CD8-positive, alpha-beta memory T cell (primary cell): ENCODE results near the gene ANKRD52. TPM values are rescaled to one million over a fixed set of nuclear protein-coding genes. Genes with fewer than 3 reads are reported as not detected.

Experiments used
- CTCF ChIA-PET: fragments of 350-600 bp; sonication (Branson Sonifier 250); formaldehyde crosslinking; loops from one replicate; lab custom pipeline; 2021; ENCODE audit warnings: antibody characterized with exemption; lab: Charles Lee
- POLR2A ChIA-PET: fragments of 350-600 bp; sonication (Branson Sonifier 250); formaldehyde crosslinking; loops from one replicate; lab custom pipeline; 2021; ENCODE audit warnings: antibody characterized with exemption; lab: Charles Lee
- DNase-seq, 5 donors: peaks; one replicate each; pipeline versions ENCODE4 v3.0.0 to v3.0.0-alpha.2; 2020 to 2022; ENCODE audit warnings: mixed read lengths in 1 of 5
- H3K27ac ChIP-seq: one replicate; pipeline ENCODE4 v1.7.0; 2013; ENCODE audit warnings: low read depth, mild to moderate bottlenecking, low read length, moderate library complexity
- H3K27me3 ChIP-seq: 2 replicates; pipeline ENCODE4 v1.7.0; 2013; ENCODE audit warnings: low read length, mild to moderate bottlenecking; ENCODE audit not compliant: insufficient read depth, poor library complexity, severe bottlenecking
- H3K36me3 ChIP-seq: 2 replicates; pipeline ENCODE4 v1.7.0; 2013; ENCODE audit warnings: mild to moderate bottlenecking, low read length, moderate library complexity; ENCODE audit not compliant: insufficient read depth
- H3K4me1 ChIP-seq: 2 replicates; pipeline ENCODE4 v1.7.0; 2013; ENCODE audit warnings: mild to moderate bottlenecking, low read length, moderate library complexity; ENCODE audit not compliant: insufficient read depth
- H3K4me3 ChIP-seq: 2 replicates; pipeline ENCODE4 v1.7.0; 2013; ENCODE audit warnings: mild to moderate bottlenecking, low read length
- H3K9me3 ChIP-seq: 2 replicates; pipeline ENCODE4 v1.7.0; 2013; ENCODE audit warnings: mild to moderate bottlenecking, low read length
- H3K27ac Mint-ChIP-seq, 8 donors: one replicate each; pipeline ENCODE4 v1.8.0; 2020 to 2021; ENCODE audit warnings: mixed read lengths in 8 of 8, mild to moderate bottlenecking in 6 of 8, inconsistent platforms in 3 of 8, moderate library complexity in 3 of 8
- H3K27me3 Mint-ChIP-seq, 2 donors: one replicate each; pipeline ENCODE4 v1.8.0; 2020 to 2021; ENCODE audit warnings: mixed read lengths in 2 of 2, mild to moderate bottlenecking in 1 of 2, moderate library complexity in 1 of 2
- H3K36me3 Mint-ChIP-seq, 3 donors: one replicate each; pipeline ENCODE4 v1.8.0; 2020 to 2021; ENCODE audit warnings: mixed read lengths in 3 of 3, inconsistent platforms in 1 of 3, mild to moderate bottlenecking in 1 of 3
- H3K4me1 Mint-ChIP-seq, 3 donors: one replicate each; pipeline ENCODE4 v1.8.0; 2020 to 2021; ENCODE audit warnings: mixed read lengths in 3 of 3, inconsistent platforms in 1 of 3, mild to moderate bottlenecking in 1 of 3
- H3K4me3 Mint-ChIP-seq, 7 donors: one replicate each; pipeline ENCODE4 v1.8.0; 2020 to 2021; ENCODE audit warnings: mixed read lengths in 7 of 7, mild to moderate bottlenecking in 6 of 7, moderate library complexity in 4 of 7, inconsistent platforms in 2 of 7
- H3K9me3 Mint-ChIP-seq, 5 donors: one replicate each; pipeline ENCODE4 v1.8.0; 2020 to 2022; ENCODE audit warnings: mixed read lengths in 5 of 5, mild to moderate bottlenecking in 3 of 5, moderate library complexity in 2 of 5, inconsistent platforms in 1 of 5
- polyA plus RNA-seq: library from polyadenylated mRNA; unstranded; fragments of 300-500 nt; fragmentation: Illumina TruSeq; gene quantifications from one replicate; pipeline ENCODE4 v1.2.3, GENCODE V29; 2021
- total RNA-seq, 2 experiments: library from RNA; stranded (reverse); gene quantifications; one replicate each; pipeline ENCODE4 v1.2.3, GENCODE V29; 2021

The ANKRD52 gene
- total and polyA plus RNA-seq, 3 experiments from 2014 or later: 16.1 to 69.9 (median 67.0) TPM

- peaks cover 44% of the 10 kb centered on the region for H3K4me1 ChIP-seq
- H3K27me3 ChIP-seq: no peaks in the 10 kb centered on the region
- Mint-ChIP-seq H3K36me3 (peaks cover 0 to 27% (median 4%) of the 10 kb centered on the region in 3 donors), H3K4me3 (peak overlapping the region; percentile 94 to 98 (median 95)), H3K27me3 (no peaks in the 10 kb centered on the region), H3K27ac (peak overlapping the region; percentile 93 to 99 (median 98)), H3K9me3 (no peaks in the 10 kb centered on the region), H3K4me1 (peaks cover 47 to 67% (median 63%) of the 10 kb centered on the region in 3 donors)
- ChIA-PET CTCF (interaction anchor here (0.6 to 2.1 kb wide), 6 partner anchors 12 to 181 kb away, joined by 3 to 8 read pairs (median 4); partner anchors contain the start of genes SMARCC2, STAT2 and ZC3H10), POLR2A (interaction anchor here (0.7 to 2.1 kb wide), 8 partner anchors 11 to 195 kb away, joined by 3 to 6 read pairs (median 4); partner anchors contain the start of genes CNPY2, IL23A, PA2G4 and STAT2)
- peak overlapping the region; percentile 90 for H3K27ac ChIP-seq
- DNase-seq: peak in 4 of 5 donors; percentile 1 to 52 (median 36)
- peaks cover 7% of the 10 kb centered on the region for H3K36me3 ChIP-seq
- peak overlapping the region; percentile 85 for H3K4me3 ChIP-seq
- H3K9me3 ChIP-seq: no peaks in the 10 kb centered on the region
Observed at GRCh38 chr12:56299308-56299852, 41.2 kb upstream of the ANKRD52 start.

- Mint-ChIP-seq H3K36me3 (peaks cover 0 to 29% (median 4%) of the 10 kb centered on the region in 3 donors), H3K27me3 (no peaks in the 10 kb centered on the region), H3K4me3 (peak overlapping the region; percentile 94 to 98 (median 95)), H3K9me3 (no peaks in the 10 kb centered on the region), H3K4me1 (peaks cover 49 to 71% (median 67%) of the 10 kb centered on the region in 3 donors), H3K27ac (peak overlapping the region; percentile 93 to 99 (median 98))
- ChIA-PET CTCF (interaction anchor here (0.8 to 2.1 kb wide), 8 partner anchors 11 to 181 kb away, joined by 3 to 6 read pairs (median 4); partner anchors contain the start of genes ANKRD52, STAT2 and ZC3H10), POLR2A (interaction anchor here (1.0 to 2.1 kb wide), 5 partner anchors 12 to 181 kb away, joined by 3 to 6 read pairs (median 5); partner anchors contain the start of genes CNPY2, IL23A, STAT2 and ZC3H10)
- peak overlapping the region; percentile 85 for H3K4me3 ChIP-seq
- H3K27ac ChIP-seq: peak overlapping the region; percentile 90
- H3K36me3 ChIP-seq: peaks cover 7% of the 10 kb centered on the region
- DNase-seq: no peak
- H3K27me3 ChIP-seq: no peaks in the 10 kb centered on the region
- H3K9me3 ChIP-seq: no peaks in the 10 kb centered on the region
- H3K4me1 ChIP-seq: peaks cover 44% of the 10 kb centered on the region
Observed at GRCh38 chr12:56298828-56299227, 40.6 kb upstream of the ANKRD52 start.

DNA sequence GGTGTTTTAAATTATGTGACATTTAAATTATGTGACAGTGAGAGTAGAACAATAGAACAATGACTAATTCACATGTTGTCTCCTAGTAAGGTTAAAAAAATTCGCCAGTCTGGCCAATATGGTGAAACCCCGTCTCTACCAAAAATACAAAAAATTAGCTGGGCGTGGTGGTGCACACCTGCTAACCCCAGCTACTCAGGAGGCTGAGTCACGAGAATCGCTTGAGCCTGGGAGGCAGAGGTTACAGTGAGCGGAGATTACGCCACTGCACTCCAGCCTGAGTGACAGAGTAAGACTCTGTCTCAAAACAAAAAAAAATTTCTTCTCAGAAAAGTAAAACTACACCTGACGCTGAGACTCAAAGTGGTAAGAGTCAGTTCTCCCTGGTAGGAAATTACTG is 39.2 kb upstream of the ANKRD52 start:
- Histone ChIP-seq H3K4me3 (no peak overlapping the region), H3K36me3 (peaks cover 7% of the 10 kb centered on the region), H3K27ac (no peak overlapping the region), H3K4me1 (peaks cover 40% of the 10 kb centered on the region), H3K9me3 (no peaks in the 10 kb centered on the region), H3K27me3 (no peaks in the 10 kb centered on the region)
- no peak for DNase-seq
- peaks cover 0 to 34% (median 4%) of the 10 kb centered on the region in 3 donors for H3K36me3 Mint-ChIP-seq
- peak overlapping the region; percentile 17 to 93 (median 64) for H3K27ac Mint-ChIP-seq
- H3K27me3 Mint-ChIP-seq: no peaks in the 10 kb centered on the region
- ChIA-PET POLR2A (interaction anchor here (0.6 to 1.1 kb wide), 2 partner anchors 11 to 52 kb away, joined by 3 to 6 read pairs; no protein-coding TSS in a partner anchor), CTCF (interaction anchor here (0.6 to 2.1 kb wide), 5 partner anchors 12 to 167 kb away, joined by 3 to 6 read pairs (median 3); partner anchors contain the start of genes COQ10A and STAT2)
- peaks cover 53 to 77% (median 71%) of the 10 kb centered on the region in 3 donors for H3K4me1 Mint-ChIP-seq
- H3K9me3 Mint-ChIP-seq: no peaks in the 10 kb centered on the region
- peak overlapping the region in 3 of 7 donors; percentile 35 to 77 (median 51) for H3K4me3 Mint-ChIP-seq

DNA sequence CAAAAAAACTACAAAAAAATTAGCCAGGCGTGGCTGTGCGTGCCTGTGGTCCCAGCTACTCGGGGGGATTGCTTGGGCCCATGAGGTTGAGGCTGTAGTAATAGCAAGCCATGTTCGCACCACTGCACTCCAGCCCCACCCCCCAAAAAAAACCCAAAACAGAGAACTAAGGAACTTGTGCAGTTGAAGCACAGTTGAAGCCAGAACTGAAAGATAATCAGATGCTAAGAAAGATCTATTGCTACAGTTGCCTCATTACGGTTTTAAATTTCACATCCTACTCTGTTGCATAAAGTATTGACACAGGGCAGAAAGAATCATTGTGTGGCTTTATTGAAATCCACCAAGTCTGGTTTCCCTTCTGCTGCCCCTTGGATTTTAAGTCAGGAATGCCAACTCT is 38.1 kb upstream of the ANKRD52 start:
- H3K36me3 ChIP-seq: peaks cover 11% of the 10 kb centered on the region
- no peak overlapping the region for H3K4me3 ChIP-seq
- ChIA-PET POLR2A (no interaction called here), CTCF (interaction anchor here (1.0 kb wide), 1 partner anchor 168 kb away, joined by 3 read pairs; no protein-coding TSS in a partner anchor)
- Mint-ChIP-seq H3K27me3 (no peaks in the 10 kb centered on the region), H3K4me3 (no peak overlapping the region), H3K27ac (peak overlapping the region; percentile 48 to 93 (median 68)), H3K36me3 (peaks cover 0 to 40% (median 4%) of the 10 kb centered on the region in 3 donors), H3K4me1 (peaks cover 51 to 75% (median 65%) of the 10 kb centered on the region in 3 donors), H3K9me3 (no peaks in the 10 kb centered on the region)
- H3K4me1 ChIP-seq: peaks cover 43% of the 10 kb centered on the region
- no peaks in the 10 kb centered on the region for H3K27me3 ChIP-seq
- no peak for DNase-seq
- no peak overlapping the region for H3K27ac ChIP-seq
- H3K9me3 ChIP-seq: no peaks in the 10 kb centered on the region

DNA sequence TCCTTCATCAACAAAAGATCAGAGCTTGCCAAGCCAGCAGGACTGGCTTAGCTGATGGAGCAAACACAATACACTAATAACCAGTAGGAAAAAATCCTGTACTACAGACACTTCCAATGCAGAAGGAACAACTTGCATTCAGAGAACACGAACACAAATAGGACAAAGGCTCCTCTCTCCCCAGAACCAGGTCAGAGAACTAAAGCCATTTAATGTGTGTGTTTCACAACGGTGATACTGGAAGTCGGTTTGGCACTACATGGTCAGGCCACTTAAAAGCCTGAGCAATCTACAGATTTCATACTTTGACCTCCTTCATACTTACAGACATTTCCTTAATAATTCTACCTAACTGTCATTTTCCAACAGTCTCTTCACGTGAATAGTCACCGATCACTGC is 35.6 kb upstream of the ANKRD52 start:
- peak overlapping the region in 1 of 8 donors; percentile 24 for H3K27ac Mint-ChIP-seq
- H3K4me3 Mint-ChIP-seq: no peak overlapping the region
- H3K36me3 Mint-ChIP-seq: peaks cover 0 to 48% (median 6%) of the 10 kb centered on the region in 3 donors
- DNase-seq: no peak
- Histone ChIP-seq H3K27me3 (no peaks in the 10 kb centered on the region), H3K4me1 (peaks cover 35% of the 10 kb centered on the region), H3K27ac (no peak overlapping the region), H3K9me3 (no peaks in the 10 kb centered on the region), H3K36me3 (peaks cover 13% of the 10 kb centered on the region), H3K4me3 (no peak overlapping the region)
- ChIA-PET POLR2A (no interaction called here), CTCF (no interaction called here)
- no peaks in the 10 kb centered on the region for H3K9me3 Mint-ChIP-seq
- H3K4me1 Mint-ChIP-seq: peaks cover 40 to 68% (median 50%) of the 10 kb centered on the region in 3 donors
- no peaks in the 10 kb centered on the region for H3K27me3 Mint-ChIP-seq

DNA sequence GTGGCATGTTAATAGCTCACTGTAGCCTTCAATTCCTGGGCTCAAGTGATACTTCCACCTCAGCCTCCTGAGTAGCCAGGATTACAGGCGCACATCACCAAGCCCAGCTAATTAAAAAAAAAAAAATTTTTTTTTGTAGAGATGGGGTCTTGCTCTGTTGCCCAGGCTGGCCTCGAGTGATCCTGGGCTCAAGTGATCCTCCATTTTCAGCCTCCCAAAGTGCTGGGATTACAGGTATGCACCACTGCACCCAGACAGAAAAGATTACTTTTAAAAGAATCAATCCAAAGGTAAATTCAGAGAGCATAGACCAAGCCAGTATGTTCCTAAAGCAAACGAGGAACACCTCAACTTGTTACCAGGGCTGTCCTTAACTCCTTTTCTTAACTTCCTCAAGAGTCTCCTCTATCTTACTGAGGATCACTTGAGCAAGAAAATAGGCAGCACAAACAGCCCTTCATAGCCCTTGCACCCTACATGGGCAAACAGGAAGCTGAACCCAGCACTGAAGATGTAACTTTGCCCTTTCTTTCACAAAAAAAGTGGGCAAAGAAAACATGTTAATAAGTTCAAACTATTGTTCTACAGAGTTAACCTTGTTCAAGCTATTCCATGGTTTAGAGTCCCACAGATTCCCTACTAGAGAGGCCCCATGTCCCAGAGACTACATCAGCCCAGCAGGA is 30.7 kb upstream of the ANKRD52 start:
- Mint-ChIP-seq H3K4me3 (no peak overlapping the region), H3K9me3 (no peaks in the 10 kb centered on the region), H3K4me1 (peaks cover 20 to 44% (median 24%) of the 10 kb centered on the region in 3 donors), H3K27ac (peak overlapping the region in 1 of 8 donors; percentile 40), H3K36me3 (peaks cover 4 to 50% (median 6%) of the 10 kb centered on the region in 3 donors), H3K27me3 (no peaks in the 10 kb centered on the region)
- Histone ChIP-seq H3K4me3 (no peak overlapping the region), H3K27ac (no peak overlapping the region), H3K9me3 (no peaks in the 10 kb centered on the region), H3K4me1 (peaks cover 16% of the 10 kb centered on the region), H3K27me3 (no peaks in the 10 kb centered on the region), H3K36me3 (peaks cover 16% of the 10 kb centered on the region)
- ChIA-PET POLR2A (no interaction called here), CTCF (interaction anchor here (1.0 kb wide), 1 partner anchor 22 kb away, joined by 3 read pairs; the partner anchor contains the start of gene COQ10A)
- no peak for DNase-seq

DNA sequence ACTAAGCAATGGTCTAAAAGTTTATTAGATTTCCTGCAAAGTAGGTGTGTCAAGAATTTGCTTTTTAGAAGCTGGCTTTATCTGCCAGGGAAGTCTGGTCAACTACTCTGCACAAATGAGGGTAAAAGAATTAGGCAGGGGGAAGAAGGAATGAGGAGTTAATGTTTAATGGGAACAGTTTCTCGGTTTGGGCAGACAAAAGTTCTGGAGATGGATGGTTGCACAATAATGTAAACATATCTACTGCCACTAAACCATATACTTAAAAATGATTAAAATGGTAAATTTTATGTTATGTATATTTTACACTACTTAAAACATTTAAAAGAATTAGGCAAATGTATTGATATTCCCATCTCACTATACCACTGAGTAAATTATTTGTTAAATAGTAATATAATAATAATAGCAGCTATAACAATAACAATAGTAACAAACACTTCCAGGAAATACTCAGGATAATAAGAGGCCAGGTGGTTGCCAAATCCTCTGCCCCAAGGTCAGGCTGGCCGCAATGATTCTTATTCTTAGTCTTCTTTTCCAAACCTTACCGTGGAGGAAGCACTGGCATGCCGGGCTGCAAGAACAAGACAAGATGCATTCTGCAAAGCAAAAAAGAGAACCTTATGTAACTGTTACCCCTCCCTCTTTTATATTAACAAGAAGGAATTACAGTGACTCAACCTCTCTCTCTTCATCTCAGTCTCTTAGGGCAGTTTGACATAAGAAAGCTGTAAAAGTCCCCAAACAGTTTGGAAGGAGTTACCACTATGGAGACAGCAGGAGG is 28.1 kb upstream of the ANKRD52 start:
- ChIA-PET POLR2A (no interaction called here), CTCF (interaction anchor here (1.1 to 1.2 kb wide), 2 partner anchors 14 to 15 kb away, joined by 3 to 4 read pairs; partner anchors contain the start of gene CS)
- H3K4me3 Mint-ChIP-seq: no peak overlapping the region
- H3K9me3 Mint-ChIP-seq: no peaks in the 10 kb centered on the region
- peaks cover 7 to 63% (median 14%) of the 10 kb centered on the region in 3 donors for H3K36me3 Mint-ChIP-seq
- H3K27me3 Mint-ChIP-seq: no peaks in the 10 kb centered on the region
- no peak for DNase-seq
- Histone ChIP-seq H3K9me3 (no peaks in the 10 kb centered on the region), H3K27me3 (no peaks in the 10 kb centered on the region), H3K4me3 (no peak overlapping the region), H3K27ac (no peak overlapping the region), H3K36me3 (peaks cover 35% of the 10 kb centered on the region), H3K4me1 (peaks cover 5% of the 10 kb centered on the region)
- H3K27ac Mint-ChIP-seq: peak overlapping the region in 4 of 8 donors; percentile 4 to 88 (median 27)
- H3K4me1 Mint-ChIP-seq: peaks cover 8 to 27% (median 12%) of the 10 kb centered on the region in 3 donors
